HG03354 (cell line): Measurements from ENCODE around the gene PARVG.

Source experiments
- ATAC-seq: cut with Tn5 transposase; IDR thresholded peaks from one replicate; pipeline ENCODE4 v1.9.1; 2021; ENCODE audit warnings: mild to moderate bottlenecking; ENCODE audit not compliant: unreplicated experiment, poor library complexity, severe bottlenecking

Gene PARVG

GRCh38 chr22:44256556-44257485 lies 76.1 kb downstream of the PARVG start:
- no peak for ATAC-seq
